ENCODE measurements around the gene GRIN2A.

Gene GRIN2A

DNA sequence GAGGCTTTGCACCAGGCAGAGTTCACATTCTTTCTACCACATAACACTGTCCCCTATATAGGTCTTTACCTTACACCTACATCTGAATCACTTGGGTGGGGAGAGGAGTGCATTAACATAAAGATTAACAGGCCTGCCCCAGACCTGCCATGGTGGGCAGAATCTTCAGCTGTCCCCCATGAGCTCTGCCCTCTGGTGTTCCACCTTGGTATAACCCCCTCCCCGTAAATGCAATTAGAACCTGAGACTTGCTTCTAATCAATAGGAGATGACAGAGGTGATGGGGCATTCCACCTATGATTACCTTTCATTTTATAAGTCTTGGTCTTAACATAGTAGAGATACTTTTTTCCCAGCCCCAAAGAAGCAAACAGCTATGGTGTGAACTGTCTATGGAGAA, 20.4 kb upstream of the GRIN2A start:
- no peak for ATAC-seq
- TF ChIP-seq ZNF8 (CRISPR knock-in tag; IDR thresholded peaks at IDR 0.05), result no peak
- no peak for TF ChIP-seq ESRRG (CRISPR knock-in tag; IDR thresholded peaks at IDR 0.05)
- TF ChIP-seq ZFP30 (CRISPR knock-in tag; IDR thresholded peaks at IDR 0.05), result no peak
- TF ChIP-seq, protein P1, sequence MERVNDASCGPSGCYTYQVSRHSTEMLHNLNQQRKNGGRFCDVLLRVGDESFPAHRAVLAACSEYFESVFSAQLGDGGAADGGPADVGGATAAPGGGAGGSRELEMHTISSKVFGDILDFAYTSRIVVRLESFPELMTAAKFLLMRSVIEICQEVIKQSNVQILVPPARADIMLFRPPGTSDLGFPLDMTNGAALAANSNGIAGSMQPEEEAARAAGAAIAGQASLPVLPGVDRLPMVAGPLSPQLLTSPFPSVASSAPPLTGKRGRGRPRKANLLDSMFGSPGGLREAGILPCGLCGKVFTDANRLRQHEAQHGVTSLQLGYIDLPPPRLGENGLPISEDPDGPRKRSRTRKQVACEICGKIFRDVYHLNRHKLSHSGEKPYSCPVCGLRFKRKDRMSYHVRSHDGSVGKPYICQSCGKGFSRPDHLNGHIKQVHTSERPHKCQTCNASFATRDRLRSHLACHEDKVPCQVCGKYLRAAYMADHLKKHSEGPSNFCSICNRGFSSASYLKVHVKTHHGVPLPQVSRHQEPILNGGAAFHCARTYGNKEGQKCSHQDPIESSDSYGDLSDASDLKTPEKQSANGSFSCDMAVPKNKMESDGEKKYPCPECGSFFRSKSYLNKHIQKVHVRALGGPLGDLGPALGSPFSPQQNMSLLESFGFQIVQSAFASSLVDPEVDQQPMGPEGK (CRISPR knock-in tag; IDR thresholded peaks at IDR 0.05; ENCODE audit: borderline replicate concordance), result no peak
- TF ChIP-seq TOX (CRISPR knock-in tag; IDR thresholded peaks at IDR 0.05; ENCODE audit: borderline replicate concordance), result no peak
- TF ChIP-seq, protein P2, sequence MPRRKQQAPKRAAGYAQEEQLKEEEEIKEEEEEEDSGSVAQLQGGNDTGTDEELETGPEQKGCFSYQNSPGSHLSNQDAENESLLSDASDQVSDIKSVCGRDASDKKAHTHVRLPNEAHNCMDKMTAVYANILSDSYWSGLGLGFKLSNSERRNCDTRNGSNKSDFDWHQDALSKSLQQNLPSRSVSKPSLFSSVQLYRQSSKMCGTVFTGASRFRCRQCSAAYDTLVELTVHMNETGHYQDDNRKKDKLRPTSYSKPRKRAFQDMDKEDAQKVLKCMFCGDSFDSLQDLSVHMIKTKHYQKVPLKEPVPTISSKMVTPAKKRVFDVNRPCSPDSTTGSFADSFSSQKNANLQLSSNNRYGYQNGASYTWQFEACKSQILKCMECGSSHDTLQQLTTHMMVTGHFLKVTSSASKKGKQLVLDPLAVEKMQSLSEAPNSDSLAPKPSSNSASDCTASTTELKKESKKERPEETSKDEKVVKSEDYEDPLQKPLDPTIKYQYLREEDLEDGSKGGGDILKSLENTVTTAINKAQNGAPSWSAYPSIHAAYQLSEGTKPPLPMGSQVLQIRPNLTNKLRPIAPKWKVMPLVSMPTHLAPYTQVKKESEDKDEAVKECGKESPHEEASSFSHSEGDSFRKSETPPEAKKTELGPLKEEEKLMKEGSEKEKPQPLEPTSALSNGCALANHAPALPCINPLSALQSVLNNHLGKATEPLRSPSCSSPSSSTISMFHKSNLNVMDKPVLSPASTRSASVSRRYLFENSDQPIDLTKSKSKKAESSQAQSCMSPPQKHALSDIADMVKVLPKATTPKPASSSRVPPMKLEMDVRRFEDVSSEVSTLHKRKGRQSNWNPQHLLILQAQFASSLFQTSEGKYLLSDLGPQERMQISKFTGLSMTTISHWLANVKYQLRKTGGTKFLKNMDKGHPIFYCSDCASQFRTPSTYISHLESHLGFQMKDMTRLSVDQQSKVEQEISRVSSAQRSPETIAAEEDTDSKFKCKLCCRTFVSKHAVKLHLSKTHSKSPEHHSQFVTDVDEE (CRISPR knock-in tag; IDR thresholded peaks at IDR 0.05), result no peak
- TF ChIP-seq CSDC2 (CRISPR knock-in tag; IDR thresholded peaks at IDR 0.05), result no peak
- TF ChIP-seq, protein P3, sequence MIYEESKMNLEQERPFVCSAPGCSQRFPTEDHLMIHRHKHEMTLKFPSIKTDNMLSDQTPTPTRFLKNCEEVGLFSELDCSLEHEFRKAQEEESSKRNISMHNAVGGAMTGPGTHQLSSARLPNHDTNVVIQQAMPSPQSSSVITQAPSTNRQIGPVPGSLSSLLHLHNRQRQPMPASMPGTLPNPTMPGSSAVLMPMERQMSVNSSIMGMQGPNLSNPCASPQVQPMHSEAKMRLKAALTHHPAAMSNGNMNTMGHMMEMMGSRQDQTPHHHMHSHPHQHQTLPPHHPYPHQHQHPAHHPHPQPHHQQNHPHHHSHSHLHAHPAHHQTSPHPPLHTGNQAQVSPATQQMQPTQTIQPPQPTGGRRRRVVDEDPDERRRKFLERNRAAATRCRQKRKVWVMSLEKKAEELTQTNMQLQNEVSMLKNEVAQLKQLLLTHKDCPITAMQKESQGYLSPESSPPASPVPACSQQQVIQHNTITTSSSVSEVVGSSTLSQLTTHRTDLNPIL (CRISPR knock-in tag; IDR thresholded peaks at IDR 0.05; ENCODE audit: low read depth), result no peak
- TF ChIP-seq ARNTL (CRISPR knock-in tag; IDR thresholded peaks at IDR 0.05; ENCODE audit: borderline replicate concordance, low read depth), result no peak
- no peak for TF ChIP-seq BACH2 (CRISPR knock-in tag; IDR thresholded peaks at IDR 0.05; ENCODE audit: borderline replicate concordance)

DNA sequence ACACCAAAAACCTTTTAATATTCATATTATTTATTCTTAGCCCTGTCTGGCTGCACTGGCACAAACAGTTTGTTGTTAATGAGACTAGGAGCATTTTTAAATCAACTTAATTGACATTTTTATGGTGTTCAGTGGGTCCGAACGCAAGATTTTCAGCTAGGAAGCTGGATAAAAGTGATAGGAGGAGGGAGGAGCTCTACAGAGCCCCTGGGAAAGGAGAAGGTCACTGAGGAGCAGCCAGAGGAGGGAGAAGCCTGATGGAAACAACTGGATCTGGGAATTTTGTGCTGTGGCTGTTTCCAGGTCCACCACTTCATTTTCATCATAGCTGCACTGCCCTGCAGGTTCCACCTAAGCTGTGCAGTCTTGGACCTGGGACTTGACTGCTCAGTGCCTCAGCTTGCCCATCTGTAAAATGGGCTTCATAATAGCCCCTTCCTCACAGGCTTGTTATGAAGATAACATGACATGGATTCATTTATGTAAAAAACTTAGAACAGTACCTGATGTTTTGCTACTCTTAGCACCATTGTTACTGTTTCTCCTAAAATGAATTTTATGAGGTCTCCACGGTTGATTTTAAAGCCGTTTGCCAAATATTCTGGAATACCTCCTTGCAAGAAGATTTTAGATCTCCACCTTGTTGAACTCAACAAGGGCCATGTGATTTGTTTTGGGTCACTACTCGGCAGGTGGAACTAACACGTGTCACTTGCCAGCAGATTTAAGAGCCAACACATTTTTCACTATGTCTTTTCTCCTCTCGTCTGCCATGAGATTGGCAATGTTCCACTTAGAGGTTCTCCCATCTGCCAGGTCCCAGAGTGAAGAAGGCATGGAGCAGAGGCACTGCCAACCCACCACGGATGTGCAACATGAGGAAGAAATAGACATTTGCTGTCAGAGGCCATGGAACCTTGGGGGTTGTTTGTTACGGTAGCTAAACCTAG, 18.7 kb upstream of the GRIN2A start:
- no peak for ATAC-seq
- no peak for TF ChIP-seq CSDC2 (CRISPR knock-in tag; IDR thresholded peaks at IDR 0.05)
- no peak for TF ChIP-seq PPARA (CRISPR knock-in tag; IDR thresholded peaks at IDR 0.05; ENCODE audit: borderline replicate concordance)
- TF ChIP-seq SNAI2 (CRISPR knock-in tag; IDR thresholded peaks at IDR 0.05), result no peak
- no peak for TF ChIP-seq GLIS3 (CRISPR knock-in tag; IDR thresholded peaks at IDR 0.05)
- TF ChIP-seq, protein P1 (CRISPR knock-in tag; IDR thresholded peaks at IDR 0.05; ENCODE audit: borderline replicate concordance), result no peak
- TF ChIP-seq, protein P2 (CRISPR knock-in tag; IDR thresholded peaks at IDR 0.05), result no peak
- no peak for TF ChIP-seq ZNF565 (CRISPR knock-in tag; conservative IDR thresholded peaks at IDR 0.05; ENCODE audit: low read depth)
- TF ChIP-seq ZFP3 (CRISPR knock-in tag; IDR thresholded peaks at IDR 0.05), result no peak
- no peak for TF ChIP-seq ZC3H10 (CRISPR knock-in tag; IDR thresholded peaks at IDR 0.05)
- TF ChIP-seq, protein P3 (CRISPR knock-in tag; IDR thresholded peaks at IDR 0.05; ENCODE audit: low read depth), result no peak
- no peak for TF ChIP-seq RARB (CRISPR knock-in tag; IDR thresholded peaks at IDR 0.05)
- TF ChIP-seq, protein P4, sequence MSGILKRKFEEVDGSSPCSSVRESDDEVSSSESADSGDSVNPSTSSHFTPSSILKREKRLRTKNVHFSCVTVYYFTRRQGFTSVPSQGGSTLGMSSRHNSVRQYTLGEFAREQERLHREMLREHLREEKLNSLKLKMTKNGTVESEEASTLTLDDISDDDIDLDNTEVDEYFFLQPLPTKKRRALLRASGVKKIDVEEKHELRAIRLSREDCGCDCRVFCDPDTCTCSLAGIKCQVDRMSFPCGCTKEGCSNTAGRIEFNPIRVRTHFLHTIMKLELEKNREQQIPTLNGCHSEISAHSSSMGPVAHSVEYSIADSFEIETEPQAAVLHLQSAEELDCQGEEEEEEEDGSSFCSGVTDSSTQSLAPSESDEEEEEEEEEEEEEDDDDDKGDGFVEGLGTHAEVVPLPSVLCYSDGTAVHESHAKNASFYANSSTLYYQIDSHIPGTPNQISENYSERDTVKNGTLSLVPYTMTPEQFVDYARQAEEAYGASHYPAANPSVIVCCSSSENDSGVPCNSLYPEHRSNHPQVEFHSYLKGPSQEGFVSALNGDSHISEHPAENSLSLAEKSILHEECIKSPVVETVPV (CRISPR knock-in tag; IDR thresholded peaks at IDR 0.05), result no peak
- TF ChIP-seq ISL1 (CRISPR knock-in tag; IDR thresholded peaks at IDR 0.05), result no peak
- no peak for TF ChIP-seq ESRRG (CRISPR knock-in tag; IDR thresholded peaks at IDR 0.05)
- no peak for TF ChIP-seq ZFP30 (CRISPR knock-in tag; IDR thresholded peaks at IDR 0.05)
- TF ChIP-seq ARNTL (CRISPR knock-in tag; IDR thresholded peaks at IDR 0.05; ENCODE audit: borderline replicate concordance, low read depth), result no peak
- TF ChIP-seq ZNF8 (CRISPR knock-in tag; IDR thresholded peaks at IDR 0.05), result no peak
- TF ChIP-seq OSR1 (CRISPR knock-in tag; IDR thresholded peaks at IDR 0.05), result no peak

All from SK-N-SH treated with all-trans-retinoic acid at 6 μM for 48 hours (cell line).